KOPT-K1 (cell line): ENCODE data around the gene ELMO3.
A peak's percentile ranks its signal among the peaks of the same experiment; 100 is the strongest.

ENCODE experiments used
- H3K27ac ChIP-seq: fragments of 200-600 bp; sonication (generic); 2 replicates; pipeline ENCODE4 v1.5.1; 2016; ENCODE audit warnings: antibody characterized with exemption, mild to moderate bottlenecking, low read depth, low read length; ENCODE audit not compliant: poor library complexity, severe bottlenecking
- H3K36me3 ChIP-seq: fragments of 200-600 bp; sonication (generic); 2 replicates; pipeline ENCODE4 v1.5.1; 2017; ENCODE audit warnings: antibody characterized with exemption, mild to moderate bottlenecking, low read length, moderate library complexity; ENCODE audit not compliant: insufficient read depth
- H3K9me3 ChIP-seq: fragments of 200-600 bp; sonication (generic); 2 replicates; pipeline ENCODE4 v1.5.1; 2017; ENCODE audit warnings: antibody characterized with exemption, low read length, mild to moderate bottlenecking; ENCODE audit not compliant: insufficient read depth, poor library complexity, severe bottlenecking

Gene ELMO3

GRCh38 chr16:67242138-67242730, 43.3 kb downstream of the ELMO3 start:
- H3K27ac ChIP-seq: no peak overlapping the region
- peaks cover 22% of the 10 kb centered on the region; the same call in 1 of the 2 replicates for H3K36me3 ChIP-seq
- H3K9me3 ChIP-seq: no peaks in the 10 kb centered on the region

- Histone ChIP-seq H3K9me3 (no peaks in the 10 kb centered on the region), H3K36me3 (peaks cover 10% of the 10 kb centered on the region; the same call in 1 of the 2 replicates), H3K27ac (peak overlapping the region; percentile 75)
Observed at GRCh38 chr16:67243481-67243880, 44.5 kb downstream of the ELMO3 start.

- Histone ChIP-seq H3K9me3 (no peaks in the 10 kb centered on the region), H3K27ac (peak overlapping the region; percentile 75), H3K36me3 (no peaks in the 10 kb centered on the region)
Observed at GRCh38 chr16:67244387-67245185, 45.7 kb downstream of the ELMO3 start.

- no peaks in the 10 kb centered on the region for H3K9me3 ChIP-seq
- H3K27ac ChIP-seq: peak overlapping the region; percentile 75
- no peaks in the 10 kb centered on the region for H3K36me3 ChIP-seq
Observed at GRCh38 chr16:67245186-67245585, 46.3 kb downstream of the ELMO3 start.

GRCh38 chr16:67245674-67246080, 46.7 kb downstream of the ELMO3 start:
- Histone ChIP-seq H3K27ac (no peak overlapping the region), H3K36me3 (no peaks in the 10 kb centered on the region), H3K9me3 (no peaks in the 10 kb centered on the region)

- Histone ChIP-seq H3K36me3 (no peaks in the 10 kb centered on the region), H3K9me3 (no peaks in the 10 kb centered on the region), H3K27ac (no peak overlapping the region)
Observed at GRCh38 chr16:67246081-67246755, 47.3 kb downstream of the ELMO3 start.

- H3K36me3 ChIP-seq: no peaks in the 10 kb centered on the region
- H3K27ac ChIP-seq: peak overlapping the region; percentile 61
- no peaks in the 10 kb centered on the region for H3K9me3 ChIP-seq
Observed at GRCh38 chr16:67246756-67247191, 47.8 kb downstream of the ELMO3 start.

- no peaks in the 10 kb centered on the region for H3K9me3 ChIP-seq
- H3K27ac ChIP-seq: peak within 1 kb of the TSS; percentile 61
- no peaks in the 10 kb centered on the region for H3K36me3 ChIP-seq
Observed at GRCh38 chr16:67247192-67248072, 48.5 kb downstream of the ELMO3 start, which contains the start of gene FHOD1. Gene FHOD1, minus strand, starts transcription at chr16:67247481. Its CDS starts 71 bp downstream, at chr16:67247410.

GRCh38 chr16:67248073-67248400, 49.1 kb downstream of the ELMO3 start:
- Histone ChIP-seq H3K27ac (peak overlapping the region; percentile 61), H3K9me3 (no peaks in the 10 kb centered on the region), H3K36me3 (no peaks in the 10 kb centered on the region)

- H3K36me3 ChIP-seq: no peaks in the 10 kb centered on the region
- peak within 1 kb of the TSS; percentile 61 for H3K27ac ChIP-seq
- H3K9me3 ChIP-seq: no peaks in the 10 kb centered on the region
Observed at GRCh38 chr16:67248401-67249177, 49.7 kb downstream of the ELMO3 start, which contains the start of gene SLC9A5. Gene SLC9A5, plus strand, starts transcription at chr16:67248979. Its CDS starts 36 bp downstream, at chr16:67249015.

- no peak overlapping the region for H3K27ac ChIP-seq
- no peaks in the 10 kb centered on the region for H3K36me3 ChIP-seq
- no peaks in the 10 kb centered on the region for H3K9me3 ChIP-seq
Observed at GRCh38 chr16:67249178-67250044, 50.5 kb downstream of the ELMO3 start.

GRCh38 chr16:67250045-67250327, 51.1 kb downstream of the ELMO3 start:
- no peak overlapping the region for H3K27ac ChIP-seq

GRCh38 chr16:67252609-67253497, 53.9 kb downstream of the ELMO3 start:
- H3K36me3 ChIP-seq: no peaks in the 10 kb centered on the region
- H3K9me3 ChIP-seq: no peaks in the 10 kb centered on the region
- no peak overlapping the region for H3K27ac ChIP-seq

More at GRCh38 chr16:67250045-67250327, 51.1 kb downstream of the ELMO3 start:
- Histone ChIP-seq H3K36me3 (no peaks in the 10 kb centered on the region), H3K9me3 (no peaks in the 10 kb centered on the region)
